GM23338 (cell line): Measurements from ENCODE around the gene MIF. TPM values are rescaled to one million over a fixed set of nuclear protein-coding genes. Genes with fewer than 3 reads are reported as not detected.

Source experiments
- ATAC-seq: fragments of 200-7000 bp; cut with Tn5 transposase; 3 replicates; pipeline ENCODE4 v1.9.1; 2020
- DNase-seq: peaks from one replicate; pipeline ENCODE4 v3.0.0-alpha.2; 2015; ENCODE audit warnings: low spot score
- H2AFZ ChIP-seq: fragments of 200-600 bp; sonication (generic); 2 replicates; pipeline ENCODE4 v1.8.0; 2016; ENCODE audit warnings: antibody characterized with exemption, mild to moderate bottlenecking, moderate library complexity
- H3F3A ChIP-seq: fragments of 200-600 bp; sonication (generic); replicated peaks from 2 replicates; pipeline ENCODE4 v1.8.0; 2017; ENCODE audit warnings: antibody characterized with exemption, mixed run types, low read depth
- H3K27ac ChIP-seq: fragments of 200-600 bp; sonication (generic); 2 replicates; pipeline ENCODE4 v1.6.1; 2016; ENCODE audit warnings: low read depth
- H3K27me3 ChIP-seq: fragments of 200-600 bp; sonication (generic); 2 replicates; pipeline ENCODE4 v1.8.0; 2016; ENCODE audit warnings: mild to moderate bottlenecking, mixed run types, moderate library complexity; ENCODE audit not compliant: insufficient read depth
- H3K36me3 ChIP-seq: fragments of 200-600 bp; sonication (generic); 2 replicates; pipeline ENCODE4 v1.8.0; 2016; ENCODE audit warnings: mild to moderate bottlenecking; ENCODE audit not compliant: insufficient read depth
- H3K4me1 ChIP-seq: fragments of 200-600 bp; sonication (generic); 2 replicates; pipeline ENCODE4 v1.8.0; 2016; ENCODE audit warnings: mild to moderate bottlenecking, moderate library complexity; ENCODE audit not compliant: insufficient read depth
- H3K4me2 ChIP-seq: fragments of 200-600 bp; sonication (generic); 2 replicates; pipeline ENCODE4 v1.7.1; 2017; ENCODE audit warnings: mixed run types
- H3K4me3 ChIP-seq: fragments of 200-600 bp; sonication (generic); 2 replicates; pipeline ENCODE4 v1.6.1; 2016; ENCODE audit warnings: mixed run types
- H3K79me2 ChIP-seq: fragments of 200-600 bp; sonication (generic); replicated peaks from 2 replicates; pipeline ENCODE4 v1.8.0; 2017; ENCODE audit warnings: mild to moderate bottlenecking; ENCODE audit not compliant: insufficient read depth
- H3K9me2 ChIP-seq: fragments of 200-600 bp; sonication (generic); 2 replicates; pipeline ENCODE4 v1.8.0; 2017; ENCODE audit not compliant: insufficient read depth
- H4K20me1 ChIP-seq: fragments of 200-600 bp; sonication (generic); replicated peaks from 2 replicates; pipeline ENCODE4 v1.8.0; 2017; ENCODE audit warnings: mild to moderate bottlenecking; ENCODE audit not compliant: insufficient read depth
- H3K27ac Mint-ChIP-seq: 2 replicates; pipeline ENCODE4 v1.8.0; 2020; ENCODE audit warnings: inconsistent platforms, mild to moderate bottlenecking, moderate library complexity, mixed read lengths
- H3K27me3 Mint-ChIP-seq: 3 replicates; pipeline ENCODE4 v1.8.0; 2022; ENCODE audit warnings: low read depth, mild to moderate bottlenecking, moderate library complexity, mixed read lengths, inconsistent platforms; ENCODE audit not compliant: insufficient read depth, poor library complexity
- H3K36me3 Mint-ChIP-seq: 3 replicates; pipeline ENCODE4 v1.8.0; 2021; ENCODE audit warnings: low read depth, mild to moderate bottlenecking, inconsistent platforms, moderate library complexity, mixed read lengths
- H3K4me1 Mint-ChIP-seq: 3 replicates; pipeline ENCODE4 v1.8.0; 2020; ENCODE audit warnings: mild to moderate bottlenecking, inconsistent platforms, mixed read lengths
- H3K4me3 Mint-ChIP-seq: 3 replicates; pipeline ENCODE4 v1.8.0; 2021; ENCODE audit warnings: moderate library complexity, mild to moderate bottlenecking, inconsistent platforms, mixed read lengths
- H3K9me3 Mint-ChIP-seq: 3 replicates; pipeline ENCODE4 v1.8.0; 2020; ENCODE audit warnings: moderate library complexity, mild to moderate bottlenecking, inconsistent platforms, mixed read lengths
- CREB1 ChIP-seq: fragments of 250-450 bp; sonication (Bioruptor Pico); IDR thresholded peaks from 2 replicates; pipeline ENCODE4 v1.5.0; 2020; ENCODE audit warnings: low read depth, mild to moderate bottlenecking, moderate library complexity
- CTCF ChIP-seq, 2 experiments: fragments of 200-600 bp in 1 of 2; sonication (generic) in 1 of 2; conservative IDR thresholded peaks; 2 replicates each; pipeline versions ENCODE4 v1.5.1 to v1.6.1; 2016 to 2017; ENCODE audit warnings: antibody characterized with exemption in 2 of 2, low read depth in 2 of 2, mild to moderate bottlenecking in 2 of 2, moderate library complexity in 1 of 2
- ETS1 ChIP-seq: IDR thresholded peaks from 2 replicates; pipeline ENCODE4 v1.6.1; 2016; ENCODE audit warnings: antibody characterized with exemption
- EZH2 ChIP-seq: fragments of 200-600 bp; sonication (generic); IDR thresholded peaks from one replicate; pipeline ENCODE4 v1.8.0; 2017; ENCODE audit warnings: antibody characterized with exemption, mild to moderate bottlenecking, low read depth; ENCODE audit not compliant: unreplicated experiment
- EZH2phosphoT487 ChIP-seq: fragments of 200-600 bp; sonication (generic); IDR thresholded peaks from one replicate; pipeline ENCODE4 v1.8.1; 2018; ENCODE audit warnings: antibody characterized with exemption; ENCODE audit not compliant: unreplicated experiment
- JUNB ChIP-seq: IDR thresholded peaks from one replicate; pipeline ENCODE4 v1.6.1; 2016; ENCODE audit warnings: antibody characterized with exemption; ENCODE audit not compliant: unreplicated experiment
- NANOG ChIP-seq: IDR thresholded peaks from 2 replicates; pipeline ENCODE4 v1.6.1; 2016; ENCODE audit warnings: antibody characterized with exemption, borderline replicate concordance
- STAT1 ChIP-seq: IDR thresholded peaks from one replicate; pipeline ENCODE4 v1.6.1; 2016; ENCODE audit warnings: antibody characterized with exemption; ENCODE audit not compliant: unreplicated experiment
- ZNF114 ChIP-seq: fragments of 250-450 bp; sonication (Bioruptor Pico); IDR thresholded peaks from 2 replicates; pipeline ENCODE4 v1.5.0; 2020; ENCODE audit warnings: mild to moderate bottlenecking, moderate library complexity
- ZNF331 ChIP-seq: fragments of 250-450 bp; sonication (Bioruptor Pico); IDR thresholded peaks from 2 replicates; pipeline ENCODE4 v1.5.0; 2020; ENCODE audit warnings: low read depth, mild to moderate bottlenecking, moderate library complexity
- ZNF462 ChIP-seq: fragments of 250-450 bp; sonication (Bioruptor Pico); IDR thresholded peaks from 2 replicates; pipeline ENCODE4 v1.5.0; 2020; ENCODE audit warnings: mild to moderate bottlenecking, moderate library complexity
- polyA plus RNA-seq: library from polyadenylated mRNA; unstranded; fragments of >200 nt; fragmentation: Nextera tagmentation; extraction: Ambion mirVana; gene quantifications from 2 replicates; pipeline ENCODE4 v1.2.1, GENCODE V29; 2016
- total RNA-seq: library from RNA; depleted of rRNA; stranded (reverse); fragments of >200 nt; shearing (Covaris generic); gene quantifications from 2 replicates; pipeline ENCODE4 v1.2.3, GENCODE V29; 2014

MIF gene
- total and polyA plus RNA-seq, 2 experiments from 2014 or later = 800 to 5,205 TPM

- TF ChIP-seq CTCF (conservative IDR thresholded peaks at IDR 0.05; ENCODE audit: low read depth in 2 of 2) = no peak
- no peak for TF ChIP-seq JUNB
- no peak for TF ChIP-seq ZNF114 (CRISPR knock-in tag)
Measured at GRCh38 chr22:23898006-23898974, 4.1 kb downstream of the MIF start (continued).

- H3K27ac Mint-ChIP-seq = no peak overlapping the region
- no peak for DNase-seq
- TF ChIP-seq ZNF331 (CRISPR knock-in tag) (no peak), STAT1 (no peak), CREB1 (CRISPR knock-in tag) (no peak), ETS1 (no peak), NANOG (no peak), CTCF (conservative IDR thresholded peaks at IDR 0.05; ENCODE audit: low read depth in 2 of 2) (no peak), JUNB (no peak), ZNF462 (CRISPR knock-in tag) (no peak), EZH2phosphoT487 (no peak), EZH2 (no peak)
Measured at GRCh38 chr22:23899042-23899745, 5.0 kb downstream of the MIF start.

More at GRCh38 chr22:23899042-23899745, 5.0 kb downstream of the MIF start:
- Histone ChIP-seq H3K36me3 (peaks cover 6% of the 10 kb centered on the region), H2AFZ (no peak overlapping the region), H3K4me3 (no peak overlapping the region), H3K79me2 (peaks cover 12% of the 10 kb centered on the region), H3K9me2 (no peaks in the 10 kb centered on the region), H3F3A (peaks cover 22% of the 10 kb centered on the region), H4K20me1 (peaks cover 7% of the 10 kb centered on the region), H3K4me1 (peaks cover 12% of the 10 kb centered on the region; the same call in 1 of the 2 replicates), H3K27me3 (peaks cover 10% of the 10 kb centered on the region; the same call in 1 of the 2 replicates), H3K27ac (no peak overlapping the region), H3K4me2 (no peak overlapping the region)
- Mint-ChIP-seq H3K4me3 (no peak overlapping the region; the same call in 2 of the 3 replicates), H3K27me3 (peaks cover 28% of the 10 kb centered on the region), H3K36me3 (peaks cover 55% of the 10 kb centered on the region), H3K9me3 (peaks cover 24% of the 10 kb centered on the region), H3K4me1 (peaks cover 19% of the 10 kb centered on the region)
- ATAC-seq = no peak
